NCI-H146 (cell line): Measurements from ENCODE around the gene TPGS1.

Experiments used
- DNase-seq: peaks from one replicate; lab custom pipeline; 2025; lab: John Stamatoyannopoulos, UW

TPGS1 gene, protein sequence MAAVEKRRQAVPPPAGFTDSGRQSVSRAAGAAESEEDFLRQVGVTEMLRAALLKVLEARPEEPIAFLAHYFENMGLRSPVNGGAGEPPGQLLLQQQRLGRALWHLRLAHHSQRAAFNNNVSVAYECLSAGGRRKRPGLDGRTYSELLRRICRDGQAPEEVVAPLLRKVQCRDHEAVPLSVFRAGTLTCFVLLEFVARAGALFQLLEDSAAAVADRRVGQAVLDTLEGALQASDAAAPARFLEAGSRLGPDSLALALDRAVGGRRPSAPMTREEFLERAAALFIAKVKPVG

DNA sequence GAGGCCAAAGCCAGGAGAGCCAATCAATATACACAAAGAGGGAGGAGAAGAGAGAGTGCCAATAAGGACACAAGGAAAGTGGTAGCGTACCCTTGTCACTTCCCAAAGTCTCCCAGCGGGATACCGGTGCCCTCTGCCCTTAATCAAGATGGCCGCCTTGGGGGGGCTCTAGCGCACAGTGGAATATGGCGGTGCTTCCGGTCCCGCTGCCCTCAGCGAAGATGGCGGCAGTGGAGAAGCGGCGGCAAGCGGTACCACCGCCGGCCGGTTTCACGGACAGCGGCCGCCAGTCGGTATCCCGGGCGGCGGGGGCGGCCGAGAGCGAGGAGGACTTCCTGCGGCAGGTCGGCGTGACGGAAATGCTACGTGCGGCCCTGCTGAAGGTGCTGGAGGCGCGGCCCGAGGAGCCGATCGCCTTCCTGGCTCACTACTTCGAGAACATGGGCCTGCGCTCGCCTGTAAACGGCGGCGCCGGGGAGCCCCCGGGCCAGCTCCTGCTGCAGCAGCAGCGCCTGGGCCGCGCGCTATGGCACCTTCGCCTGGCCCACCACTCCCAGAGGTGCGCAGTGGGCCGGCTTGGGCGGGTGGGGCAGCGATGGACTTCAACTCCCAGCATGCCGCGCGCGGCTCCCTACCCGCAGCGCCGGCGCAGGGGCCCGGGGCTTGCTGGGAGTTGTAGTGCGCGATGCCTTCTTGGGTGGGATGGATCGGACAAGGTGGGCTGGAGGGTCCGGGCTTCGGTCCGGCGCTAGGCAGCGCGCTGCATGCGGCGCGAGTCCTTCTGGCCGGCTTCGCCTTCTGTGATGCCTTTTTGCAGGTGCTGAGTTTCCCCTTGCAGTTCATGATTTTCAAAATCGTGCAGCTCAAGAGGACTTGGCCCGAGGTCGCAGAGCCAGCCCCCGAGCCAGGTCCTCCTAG lies at the start of gene TPGS1:
TSS of gene TPGS1 (plus strand) at position 212 of the 918 bp plus-strand sequence. CDS start at position 222, 10 bp downstream.
- peak; percentile 67 for DNase-seq

DNA sequence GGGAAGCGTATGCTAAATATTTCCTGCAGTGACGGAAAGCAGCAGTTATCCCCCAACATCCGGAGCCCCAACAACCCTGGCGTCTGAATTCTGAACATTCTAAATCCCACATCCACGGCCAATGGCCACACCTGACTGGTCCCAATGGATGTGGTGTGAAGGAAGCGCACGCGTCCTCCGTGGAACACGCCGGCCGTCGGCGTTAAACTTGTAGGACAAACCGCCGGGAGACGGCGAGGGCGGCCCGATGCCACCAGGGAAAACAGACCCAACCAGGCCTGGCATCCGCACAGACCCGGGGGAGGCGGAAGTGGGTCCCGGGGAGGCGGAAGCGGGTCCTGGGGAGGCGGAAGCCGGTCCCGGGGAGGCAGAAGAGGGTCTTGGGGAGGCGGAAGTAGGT lies 49.7 kb upstream of the TPGS1 start:
- no peak for DNase-seq

DNA sequence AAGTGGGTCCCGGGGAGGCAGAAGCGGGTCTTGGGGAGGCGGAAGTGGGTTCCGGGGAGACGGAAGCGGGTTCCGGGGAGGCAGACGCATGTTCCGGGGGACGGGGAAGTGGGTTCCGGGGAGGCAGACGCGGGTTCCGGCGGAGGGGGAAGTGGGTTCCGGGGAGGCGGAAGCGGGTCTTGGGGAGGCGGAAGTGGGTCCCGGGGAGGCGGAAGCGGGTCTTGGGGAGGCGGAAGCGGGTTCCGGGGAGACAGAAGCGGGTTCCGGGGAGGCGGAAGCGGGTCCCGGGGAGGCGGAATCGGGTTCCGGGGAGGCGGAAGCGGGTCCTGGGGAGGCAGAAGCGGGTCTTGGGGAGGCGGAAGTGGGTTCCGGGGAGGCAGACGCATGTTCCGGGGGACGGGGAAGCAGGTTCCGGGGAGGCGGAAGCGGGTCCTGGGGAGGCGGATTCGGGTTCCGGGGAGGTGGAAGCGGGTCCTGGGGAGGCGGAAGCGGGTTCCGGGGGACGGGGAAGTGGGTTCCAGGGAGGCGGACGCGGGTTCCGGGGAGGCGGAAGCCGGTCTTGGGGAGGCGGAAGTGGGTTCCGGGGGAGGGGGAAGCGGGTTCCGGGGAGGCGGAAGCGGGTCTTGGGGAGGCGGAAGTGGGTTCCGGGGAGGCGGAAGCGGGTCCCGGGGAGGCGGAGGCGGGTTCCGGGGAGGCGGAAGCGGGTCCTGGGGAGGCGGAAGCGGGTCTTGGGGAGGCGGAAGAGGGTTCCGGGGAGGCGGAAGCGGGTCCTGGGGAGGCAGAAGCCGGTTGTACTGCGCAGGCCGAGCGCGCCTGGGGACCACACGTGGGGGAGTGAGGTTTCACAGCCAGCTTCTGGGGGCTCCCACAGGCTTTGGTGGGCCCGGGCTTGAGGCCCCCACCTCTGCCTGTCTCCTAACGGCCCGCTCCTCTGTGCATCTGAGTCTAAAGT lies 48.9 kb upstream of the TPGS1 start:
- DNase-seq, result no peak

DNA sequence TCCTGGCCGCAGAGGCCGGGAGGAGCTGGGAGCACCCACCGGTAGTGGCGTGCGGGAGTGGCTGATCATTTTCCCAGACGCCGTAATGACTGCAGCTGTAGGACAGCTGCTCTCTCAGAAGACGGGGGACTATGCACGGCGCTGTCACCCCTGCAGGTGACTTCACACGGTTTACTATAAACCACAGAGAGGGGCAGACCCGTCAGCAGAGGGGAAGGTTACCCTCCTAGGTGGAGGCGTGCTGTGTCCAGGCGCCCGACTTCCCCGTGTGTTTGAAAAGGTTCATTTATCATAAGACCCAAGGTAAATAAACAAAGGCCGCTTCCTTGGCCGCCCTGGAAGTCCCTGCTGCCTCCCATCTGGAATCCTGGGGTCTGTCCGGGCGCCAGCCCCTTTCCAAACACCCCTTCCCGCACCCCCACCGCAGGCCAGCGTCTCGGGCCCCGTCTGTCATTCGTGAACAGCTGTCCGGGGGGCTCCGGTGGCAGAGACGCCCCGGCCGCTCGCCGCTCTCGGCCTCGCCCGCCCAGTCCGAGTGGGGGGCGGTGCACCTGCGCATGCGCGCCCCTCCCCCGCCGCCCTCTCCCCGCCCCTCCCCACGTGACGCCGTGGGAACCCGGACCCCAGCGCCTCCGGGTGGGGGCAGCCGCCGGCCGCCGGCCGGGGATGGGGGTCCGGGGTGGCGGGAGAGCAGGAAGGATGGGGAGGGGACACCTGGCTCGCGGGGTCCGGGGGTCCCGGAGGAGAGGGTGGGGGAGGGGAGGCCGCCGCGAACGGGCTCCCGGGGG lies 47.4 kb upstream of the TPGS1 start:
- peak; percentile 76 for DNase-seq

DNA sequence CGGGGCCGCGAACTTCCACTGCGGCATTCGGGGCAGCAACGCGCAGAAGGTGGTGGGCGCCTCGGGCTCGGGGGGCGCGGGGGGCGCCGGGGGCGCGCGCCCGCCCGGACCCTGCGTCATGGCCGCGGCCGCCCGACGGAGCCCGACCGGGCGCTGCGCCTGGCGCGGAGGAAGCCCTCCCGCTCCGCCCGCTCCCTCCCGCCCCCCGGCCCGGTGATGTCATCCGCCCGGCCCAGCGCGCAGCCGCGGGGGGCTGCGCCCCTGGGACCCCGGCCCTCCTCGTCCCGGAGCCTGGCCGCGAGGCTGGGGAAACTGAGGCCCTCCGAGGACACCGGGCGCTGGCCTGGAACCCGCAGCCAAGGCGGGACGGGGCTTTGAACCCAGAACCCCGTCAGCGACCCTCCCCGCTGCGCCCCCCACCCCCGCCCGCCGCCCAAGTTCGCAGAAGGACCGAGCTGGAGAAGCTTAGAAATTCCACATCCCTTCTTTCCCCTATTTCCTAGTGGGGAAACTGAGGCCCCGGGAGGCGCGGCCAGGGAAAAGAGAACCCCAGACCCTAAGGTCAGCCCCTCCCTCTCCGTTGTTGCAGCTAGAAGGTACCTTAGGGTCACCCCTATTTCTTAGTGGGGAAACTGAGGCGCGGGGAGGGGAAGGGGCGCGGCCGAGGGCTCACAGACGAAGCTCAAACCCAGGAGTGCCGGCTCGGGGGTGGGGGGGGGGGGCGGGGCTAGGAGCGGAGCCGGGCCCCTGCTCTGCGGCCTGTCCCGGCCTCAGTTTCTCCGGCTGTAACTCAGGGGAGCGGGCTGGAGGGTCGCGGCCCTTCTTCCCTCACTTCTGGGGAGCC lies 46.2 kb upstream of the TPGS1 start, which contains the start of gene SHC2:
TSS of gene SHC2 (minus strand) at position 157 of the 844 bp plus-strand sequence. CDS start at position 120, 37 bp downstream.
- peak; percentile 16 for DNase-seq

DNA sequence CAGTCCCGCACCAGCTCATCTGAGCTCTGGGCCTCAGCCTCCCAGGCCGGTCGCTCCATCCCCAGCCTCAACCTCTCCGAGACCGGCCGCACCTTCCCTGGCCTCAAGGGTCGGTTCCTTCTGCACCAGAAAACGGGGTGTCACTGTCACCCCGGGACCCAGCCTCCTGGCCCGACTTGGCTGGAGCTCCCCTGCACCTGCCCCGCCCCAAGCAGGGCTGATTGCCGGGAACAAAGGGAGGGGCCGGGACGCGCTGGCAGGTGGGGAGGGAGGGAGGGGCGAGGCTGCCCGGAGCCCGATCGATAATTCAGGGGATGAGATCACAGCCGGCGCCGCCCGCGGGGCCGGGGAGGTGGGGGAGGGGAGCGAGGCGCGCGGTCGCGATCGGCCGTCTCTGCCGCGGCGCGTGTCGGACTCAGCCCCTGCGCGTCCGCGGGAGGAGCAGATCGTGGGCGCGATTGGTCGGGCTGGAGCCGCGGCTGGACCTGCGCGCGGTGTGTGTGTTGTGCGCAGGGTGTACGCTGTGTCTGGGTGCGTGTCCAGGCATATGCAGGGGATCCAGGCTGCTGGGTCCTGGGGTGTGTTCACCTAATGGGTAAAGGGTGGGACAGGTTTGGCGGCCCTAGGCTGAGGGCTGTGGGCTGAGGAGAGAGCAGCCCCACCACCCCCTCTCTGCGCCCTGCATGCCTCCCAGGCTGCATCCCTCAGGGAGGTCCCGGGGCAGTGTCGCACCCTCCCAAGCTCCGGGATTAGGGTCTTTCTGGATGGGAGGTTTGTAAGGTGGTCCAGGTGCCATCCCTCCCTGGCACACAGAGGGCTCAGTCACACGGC lies 45.4 kb upstream of the TPGS1 start:
- DNase-seq, result peak; percentile 83

DNA sequence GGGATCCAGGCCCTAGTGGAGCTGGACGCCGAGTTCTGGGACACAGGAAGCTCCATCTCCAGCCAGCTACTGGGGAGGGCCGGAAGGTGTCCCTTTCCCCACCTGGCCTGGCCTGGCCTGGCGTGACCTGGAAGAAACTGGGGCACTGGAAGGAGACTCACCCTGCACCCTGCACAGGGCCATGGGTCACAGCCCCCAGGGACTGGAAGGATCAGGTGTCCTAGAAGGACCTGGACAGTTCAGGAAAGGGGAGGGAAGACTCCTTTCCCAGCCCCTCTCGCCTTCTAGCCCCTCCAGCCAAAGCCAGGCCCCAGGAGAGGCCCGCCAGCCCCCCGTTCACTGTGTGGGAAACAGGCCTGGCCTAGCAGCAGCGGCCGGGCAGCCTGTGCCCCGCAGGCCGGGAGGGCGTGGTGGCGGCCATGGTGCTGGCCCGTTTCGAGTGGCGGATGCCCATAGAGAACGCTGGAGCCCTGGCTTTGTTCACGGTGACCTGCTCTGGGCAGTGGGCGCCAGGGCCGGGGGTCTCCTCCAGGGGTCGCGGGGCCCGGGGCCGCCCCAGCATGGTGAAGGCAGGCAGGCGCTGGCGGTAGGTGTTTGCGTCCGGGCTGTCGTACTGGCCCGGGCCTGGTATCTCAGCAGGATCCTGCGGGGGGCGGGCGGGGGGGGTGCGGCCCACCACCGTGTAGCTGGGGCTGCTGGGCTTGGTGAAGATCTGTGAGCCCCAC lies 43.7 kb upstream of the TPGS1 start:
- no peak for DNase-seq

DNA sequence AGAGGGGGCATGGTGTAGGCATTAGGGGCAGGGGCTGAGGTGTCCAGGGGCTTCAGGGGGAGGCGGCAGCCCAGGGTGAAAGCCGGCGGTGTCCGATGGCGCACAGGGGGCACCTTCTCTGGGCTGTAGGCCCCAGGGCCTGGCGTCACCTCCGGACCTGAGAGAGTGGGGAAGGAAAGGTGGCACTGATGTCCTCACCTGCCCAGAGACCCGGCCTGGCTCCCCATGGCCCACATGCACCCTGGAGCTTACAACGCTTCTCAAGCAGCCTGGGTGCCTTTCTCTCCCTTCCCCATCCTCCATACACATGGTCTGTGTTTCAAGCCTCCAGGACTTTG lies 43.1 kb upstream of the TPGS1 start:
- no peak for DNase-seq

DNA sequence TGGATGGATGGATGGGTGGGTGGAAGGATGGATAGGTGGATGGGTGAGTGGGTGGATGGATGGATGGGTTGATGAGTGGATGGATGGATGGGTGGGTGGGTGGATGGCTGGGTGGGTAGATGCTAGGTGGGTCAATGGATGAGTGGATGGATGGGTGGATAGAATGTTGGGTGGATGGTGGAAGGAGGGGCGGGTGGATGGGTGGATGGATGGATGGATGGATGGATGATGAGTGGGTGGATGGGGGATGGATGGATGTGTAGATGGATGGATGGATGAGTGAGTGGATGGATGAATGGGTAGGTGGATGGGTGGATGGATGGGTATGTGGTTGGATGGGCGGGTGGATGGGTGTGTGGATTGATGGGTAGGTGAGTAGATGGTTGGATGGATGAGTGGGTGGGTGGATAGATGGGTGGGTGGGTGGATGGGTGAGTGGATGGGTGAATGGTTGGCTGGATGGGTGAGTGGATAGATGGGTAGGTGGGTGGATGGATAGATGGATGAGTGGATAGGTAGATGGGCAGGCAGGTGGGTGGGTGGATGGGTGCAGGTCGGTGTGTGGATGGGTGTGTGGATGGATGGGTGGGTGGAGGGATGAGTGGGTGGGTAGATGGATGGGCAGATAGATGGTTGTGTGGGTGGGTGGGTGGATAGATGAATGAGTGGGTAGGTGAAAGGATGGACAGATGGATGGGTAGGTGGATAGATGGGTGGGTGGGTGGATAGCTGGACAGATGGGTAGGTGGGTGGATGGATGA lies 42.1 kb upstream of the TPGS1 start:
- DNase-seq, result no peak

DNA sequence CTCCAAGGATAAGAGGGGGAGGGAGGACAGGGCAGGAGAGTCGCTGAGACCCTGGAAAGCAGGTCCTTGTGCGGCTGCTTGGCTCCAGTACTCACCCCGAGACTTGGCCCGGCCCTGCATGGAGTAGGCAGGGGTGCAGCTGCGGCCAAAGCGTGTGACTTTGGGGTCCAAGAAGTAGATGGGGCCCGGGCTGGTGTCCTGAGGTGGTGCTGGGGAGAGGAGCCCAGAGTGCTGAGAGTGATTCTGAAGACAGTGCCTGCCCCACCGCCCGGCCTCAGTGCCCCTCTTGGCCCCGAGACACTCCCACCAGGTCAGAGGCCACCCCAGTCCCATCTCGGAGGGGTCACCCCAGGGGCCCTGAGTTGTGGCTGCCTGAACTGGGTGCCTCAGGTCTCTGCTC lies 39.7 kb upstream of the TPGS1 start:
- DNase-seq, result no peak

DNA sequence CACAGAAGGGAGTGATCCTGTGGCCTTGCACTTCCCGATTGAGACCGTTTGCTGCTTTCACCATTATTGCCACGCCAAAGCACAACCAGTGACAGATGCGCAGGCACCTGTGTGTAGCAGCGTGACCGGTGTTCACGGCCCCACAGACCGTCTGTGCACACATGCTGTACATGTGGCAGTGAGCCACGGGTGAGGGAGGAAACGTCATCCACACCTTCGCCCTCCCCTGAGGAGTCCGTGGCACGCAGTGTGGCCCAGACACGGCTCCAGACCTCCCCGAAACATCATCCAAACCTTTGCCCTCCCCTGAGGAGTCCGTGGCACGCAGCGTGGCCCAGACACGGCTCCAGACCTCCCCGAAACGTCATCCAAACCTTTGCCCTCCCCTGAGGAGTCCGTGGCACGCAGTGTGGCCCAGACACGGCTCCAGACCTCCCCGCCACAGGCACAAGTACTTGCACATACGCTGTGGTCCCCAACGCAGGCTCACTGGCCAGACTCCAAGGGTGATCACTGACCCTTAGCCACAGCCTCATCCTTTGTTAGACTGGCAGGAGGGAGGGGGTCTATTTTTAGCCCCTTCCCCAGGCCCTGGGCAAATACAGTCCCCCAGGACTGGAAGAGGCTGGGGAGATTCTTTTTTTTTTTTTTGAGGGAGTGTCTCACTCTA lies 38.6 kb upstream of the TPGS1 start:
- DNase-seq, result no peak

DNA sequence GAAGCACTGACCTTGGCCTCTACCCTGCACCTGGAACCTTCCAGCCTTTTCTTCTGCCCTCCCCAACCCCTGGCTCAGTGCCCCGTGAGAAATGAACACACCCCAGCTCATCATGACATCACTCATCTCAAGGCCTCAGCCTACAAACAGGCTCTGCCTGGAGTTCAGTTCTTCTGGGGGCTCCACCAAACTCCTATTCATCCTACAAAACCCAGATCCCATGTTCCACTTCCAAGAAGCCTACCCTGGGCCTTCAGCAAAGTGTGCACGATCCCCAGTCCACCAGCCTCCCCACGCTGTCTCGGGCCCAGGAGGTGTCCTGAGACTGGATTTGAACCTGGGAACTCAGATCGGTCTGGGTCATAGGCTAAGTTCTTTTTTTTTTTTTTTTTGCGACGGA lies 37.5 kb upstream of the TPGS1 start:
- no peak for DNase-seq

DNA sequence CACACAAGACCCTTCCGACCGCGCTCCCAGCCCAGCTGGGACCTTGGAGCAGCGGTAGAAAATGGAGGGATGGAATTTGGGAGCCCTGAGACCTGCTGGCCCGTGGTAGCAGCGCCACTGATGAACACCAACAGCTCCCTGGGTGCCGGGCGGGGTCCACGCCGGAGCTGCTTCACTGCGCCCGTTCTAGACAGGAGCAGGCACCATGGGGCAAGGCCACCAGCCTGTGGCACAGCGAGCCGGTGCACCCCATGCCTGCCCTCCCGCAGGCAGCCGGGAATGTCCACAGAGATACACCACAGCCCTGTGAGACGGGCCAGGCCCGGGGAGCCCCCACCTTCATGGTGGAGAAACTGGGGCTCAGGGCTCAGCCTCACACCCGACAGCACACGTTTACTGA lies 36.6 kb upstream of the TPGS1 start:
- DNase-seq, result no peak

DNA sequence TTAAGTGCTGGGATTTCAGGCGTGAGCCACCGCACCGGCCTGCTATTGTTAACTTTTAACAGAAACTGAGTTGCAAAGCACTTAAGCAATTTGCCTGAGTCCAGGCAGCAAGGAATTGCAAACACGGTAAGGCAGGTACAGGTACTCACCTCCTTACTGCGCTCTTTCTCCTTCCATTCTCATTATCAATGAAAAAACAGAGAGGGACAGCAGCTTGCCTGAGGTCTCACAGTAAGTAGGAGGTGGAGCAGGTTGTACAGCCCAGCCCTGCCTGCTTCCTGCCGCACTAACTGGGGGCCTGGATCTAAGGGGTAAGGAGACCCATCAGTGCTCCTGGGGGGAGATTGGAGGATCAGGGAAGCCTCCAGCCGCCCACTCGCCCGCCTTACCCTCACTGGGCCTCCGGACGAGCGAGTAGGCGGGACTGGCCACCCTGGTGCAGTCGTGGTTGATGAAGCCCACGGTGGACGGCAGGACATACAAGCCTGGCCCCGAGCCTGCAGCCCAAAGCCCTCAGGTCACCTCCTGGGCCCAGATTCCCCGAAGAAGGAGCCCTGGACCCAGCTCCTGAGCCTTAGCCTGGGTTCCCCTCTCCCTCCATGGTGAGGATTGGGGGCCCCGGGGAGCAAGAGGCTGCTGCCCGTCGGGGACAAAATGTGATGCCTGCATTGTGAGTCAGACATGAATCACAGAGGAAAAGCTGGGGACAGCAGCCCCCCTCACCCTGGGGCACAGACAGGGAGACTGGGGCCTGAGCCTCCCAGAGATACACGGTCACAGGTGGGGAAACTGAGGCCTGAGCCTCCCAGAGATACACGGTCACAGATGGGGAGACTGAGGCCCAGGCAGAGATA lies 35.1 kb upstream of the TPGS1 start:
- no peak for DNase-seq

DNA sequence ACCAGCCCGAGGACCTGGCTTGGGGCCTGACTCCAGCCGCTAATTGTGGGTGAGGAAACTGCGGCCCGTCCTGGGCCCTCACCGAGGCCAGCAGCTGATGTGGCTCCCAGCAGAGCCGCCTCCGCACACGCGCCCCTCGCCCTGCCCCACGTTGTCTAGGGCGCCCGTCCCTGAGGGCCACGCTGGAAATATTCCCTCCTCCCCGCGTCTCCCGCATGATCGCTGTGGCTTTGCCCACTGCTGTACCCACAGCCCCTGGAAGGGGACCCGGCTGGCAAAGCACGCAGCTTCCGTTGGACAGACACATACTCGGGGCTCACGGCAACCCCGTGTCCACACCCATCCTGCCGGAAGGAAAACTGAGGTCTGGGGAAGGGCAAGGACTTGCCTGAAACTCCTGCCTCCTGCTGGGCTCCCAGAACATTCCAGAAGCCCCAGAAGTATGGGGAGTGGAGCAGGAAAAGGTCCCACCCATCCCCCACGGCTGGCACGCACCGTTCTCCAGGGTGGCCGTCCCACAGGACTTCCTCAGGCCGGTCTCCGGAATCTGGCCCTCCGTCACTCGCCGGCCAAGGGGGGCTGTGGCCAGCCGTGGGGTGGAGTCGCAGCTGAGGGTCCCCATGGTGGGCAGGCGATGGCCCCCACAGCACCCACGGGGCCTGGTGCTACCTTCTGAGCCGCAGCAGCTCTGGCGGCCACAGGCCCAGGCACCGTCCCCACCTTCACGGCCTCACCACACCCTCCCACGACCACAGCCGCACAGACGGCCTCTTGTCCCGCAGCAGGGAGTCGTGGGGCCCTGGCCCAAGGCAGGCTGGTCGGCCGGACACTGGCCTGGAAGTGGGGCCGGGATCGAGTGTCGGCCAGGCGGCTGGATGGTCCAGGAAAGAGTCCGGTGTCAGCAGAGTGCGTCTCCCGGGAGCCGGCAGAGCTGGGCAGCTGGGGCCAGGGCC lies 32.9 kb upstream of the TPGS1 start:
- DNase-seq, result no peak
